WTC11 (cell line): ENCODE data around the gene NPEPL1. TPM values are rescaled to one million over a fixed set of nuclear protein-coding genes. Genes with fewer than 3 reads are reported as not detected.
A peak's percentile ranks its signal among the peaks of the same experiment; 100 is the strongest.

Experiments
- ATAC-seq: fragments of 200-7000 bp; cut with Tn5 transposase; 2 replicates; pipeline ENCODE4 v1.10.0; 2021; ENCODE audit warnings: mild to moderate bottlenecking, moderate library complexity
- CTCF ChIA-PET: fragments of 300-600 bp; sonication (Branson Sonifier 250); formaldehyde crosslinking; loops from one replicate; lab custom pipeline; 2021; ENCODE audit warnings: antibody characterized with exemption; lab: Charles Lee
- POLR2A ChIA-PET: fragments of 350-600 bp; sonication (Branson Sonifier 250); formaldehyde crosslinking; loops from one replicate; lab custom pipeline; 2021; ENCODE audit warnings: antibody characterized with exemption; lab: Charles Lee
- DNase-seq: peaks from one replicate; pipeline ENCODE4 v3.0.0; 2021; ENCODE audit warnings: low spot score
- H3K27ac Mint-ChIP-seq: 2 replicates; pipeline ENCODE4 v1.8.0; 2021; ENCODE audit warnings: mixed read lengths
- H3K27me3 Mint-ChIP-seq: 2 replicates; pipeline ENCODE4 v1.8.0; 2021; ENCODE audit warnings: low read depth, mild to moderate bottlenecking, moderate library complexity, mixed read lengths
- H3K36me3 Mint-ChIP-seq: 2 replicates; pipeline ENCODE4 v1.8.0; 2021; ENCODE audit warnings: mixed read lengths
- H3K4me1 Mint-ChIP-seq: 2 replicates; pipeline ENCODE4 v1.8.0; 2022; ENCODE audit warnings: mixed read lengths
- H3K4me3 Mint-ChIP-seq: 2 replicates; pipeline ENCODE4 v1.8.0; 2021; ENCODE audit warnings: mild to moderate bottlenecking, moderate library complexity, mixed read lengths
- H3K9me3 Mint-ChIP-seq: 2 replicates; pipeline ENCODE4 v1.8.0; 2021; ENCODE audit warnings: mixed read lengths
- CBFB ChIP-seq: sonication (generic); formaldehyde crosslinking; IDR thresholded peaks from 2 replicates; pipeline ENCODE4 v1.8.1; 2022; ENCODE audit warnings: mild to moderate bottlenecking, low read depth, missing genetic modification reagents
- E2F1 ChIP-seq: sonication (generic); formaldehyde crosslinking; IDR thresholded peaks from 2 replicates; pipeline ENCODE4 v1.8.0; 2022; ENCODE audit warnings: mild to moderate bottlenecking, missing genetic modification reagents
- EMX1 ChIP-seq: fragments of 250-450 bp; sonication (Bioruptor Pico); IDR thresholded peaks from 2 replicates; pipeline ENCODE4 v1.8.0; 2021; ENCODE audit warnings: mild to moderate bottlenecking
- GABPB1 ChIP-seq: sonication (generic); formaldehyde crosslinking; IDR thresholded peaks from 2 replicates; pipeline ENCODE4 v1.8.1; 2023; ENCODE audit warnings: mild to moderate bottlenecking, missing genetic modification reagents
- GRHL2 ChIP-seq: fragments of 250-450 bp; sonication (Bioruptor Pico); IDR thresholded peaks from 2 replicates; pipeline ENCODE4 v1.8.0; 2022; ENCODE audit warnings: mild to moderate bottlenecking, moderate library complexity; ENCODE audit not compliant: insufficient replicate concordance, severe bottlenecking
- GTF2I ChIP-seq: fragments of 250-450 bp; sonication (Bioruptor Pico); conservative IDR thresholded peaks from 2 replicates; pipeline ENCODE4 v1.4.0; 2021; ENCODE audit warnings: mild to moderate bottlenecking
- IRF2 ChIP-seq: sonication (generic); formaldehyde crosslinking; IDR thresholded peaks from 2 replicates; pipeline ENCODE4 v1.8.0; 2022; ENCODE audit warnings: low read depth, missing genetic modification reagents, borderline replicate concordance
- MLX ChIP-seq: sonication (generic); formaldehyde crosslinking; IDR thresholded peaks from 2 replicates; pipeline ENCODE4 v1.8.1; 2023; ENCODE audit warnings: mild to moderate bottlenecking, missing genetic modification reagents, moderate library complexity
- NFYB ChIP-seq: sonication (generic); formaldehyde crosslinking; conservative IDR thresholded peaks from 2 replicates; pipeline ENCODE4 v1.8.0; 2022; ENCODE audit warnings: low read depth, missing genetic modification reagents
- NR1H2 ChIP-seq: sonication (generic); formaldehyde crosslinking; IDR thresholded peaks from 2 replicates; pipeline ENCODE4 v1.9.0; 2021; ENCODE audit warnings: mild to moderate bottlenecking, moderate library complexity, missing genetic modification reagents
- OVOL2 ChIP-seq: fragments of 250-450 bp; sonication (Bioruptor Pico); IDR thresholded peaks from 2 replicates; pipeline ENCODE4 v1.9.0; 2021; ENCODE audit warnings: mild to moderate bottlenecking, borderline replicate concordance
- SP1 ChIP-seq: sonication (generic); formaldehyde crosslinking; conservative IDR thresholded peaks from 2 replicates; pipeline ENCODE4 v1.8.1; 2022; ENCODE audit warnings: missing genetic modification reagents
- TEAD1 ChIP-seq: sonication (generic); formaldehyde crosslinking; IDR thresholded peaks from 2 replicates; pipeline ENCODE4 v1.8.0; 2022; ENCODE audit warnings: mild to moderate bottlenecking, missing genetic modification reagents
- ZNF138 ChIP-seq: sonication (generic); formaldehyde crosslinking; conservative IDR thresholded peaks from 2 replicates; pipeline ENCODE4 v1.8.1; 2022; ENCODE audit warnings: mild to moderate bottlenecking, moderate library complexity, missing genetic modification reagents
- ZNF219 ChIP-seq: sonication (generic); formaldehyde crosslinking; IDR thresholded peaks from 2 replicates; pipeline ENCODE4 v1.8.0; 2023; ENCODE audit warnings: missing genetic modification reagents, mild to moderate bottlenecking, borderline replicate concordance
- ZNF396 ChIP-seq: fragments of 250-450 bp; sonication (Bioruptor Pico); IDR thresholded peaks from 2 replicates; pipeline ENCODE4 v1.8.0; 2021; ENCODE audit warnings: mild to moderate bottlenecking, moderate library complexity, borderline replicate concordance
- ZNF512 ChIP-seq: sonication (generic); formaldehyde crosslinking; IDR thresholded peaks from 2 replicates; pipeline ENCODE4 v1.8.1; 2022; ENCODE audit warnings: missing genetic modification reagents, borderline replicate concordance
- total RNA-seq: library from RNA; stranded (reverse); gene quantifications from 3 replicates; pipeline ENCODE4 v1.2.3, GENCODE V29; 2021
- TF ChIP-seq, protein P1 (sequence below): sonication (generic); formaldehyde crosslinking; IDR thresholded peaks from 2 replicates; pipeline ENCODE4 v1.8.1; 2023; ENCODE audit warnings: mild to moderate bottlenecking, missing genetic modification reagents
- TF ChIP-seq, protein P2 (sequence below): fragments of 200-600 bp; IDR thresholded peaks from 2 replicates; pipeline ENCODE4 v1.8.0; 2022; ENCODE audit warnings: antibody characterized with exemption
- TF ChIP-seq, protein P3 (sequence below): sonication (generic); formaldehyde crosslinking; IDR thresholded peaks from 2 replicates; pipeline ENCODE4 v1.8.1; 2022; ENCODE audit warnings: low read depth, missing genetic modification reagents, borderline replicate concordance

NPEPL1 gene
- total RNA-seq, 1 experiment from 2014 or later: 39.9 TPM

GRCh38 chr20:58654337-58654736, 38.3 kb upstream of the NPEPL1 start:
- DNase-seq (no peak), ATAC-seq (no peak)
- TF ChIP-seq, protein P1, sequence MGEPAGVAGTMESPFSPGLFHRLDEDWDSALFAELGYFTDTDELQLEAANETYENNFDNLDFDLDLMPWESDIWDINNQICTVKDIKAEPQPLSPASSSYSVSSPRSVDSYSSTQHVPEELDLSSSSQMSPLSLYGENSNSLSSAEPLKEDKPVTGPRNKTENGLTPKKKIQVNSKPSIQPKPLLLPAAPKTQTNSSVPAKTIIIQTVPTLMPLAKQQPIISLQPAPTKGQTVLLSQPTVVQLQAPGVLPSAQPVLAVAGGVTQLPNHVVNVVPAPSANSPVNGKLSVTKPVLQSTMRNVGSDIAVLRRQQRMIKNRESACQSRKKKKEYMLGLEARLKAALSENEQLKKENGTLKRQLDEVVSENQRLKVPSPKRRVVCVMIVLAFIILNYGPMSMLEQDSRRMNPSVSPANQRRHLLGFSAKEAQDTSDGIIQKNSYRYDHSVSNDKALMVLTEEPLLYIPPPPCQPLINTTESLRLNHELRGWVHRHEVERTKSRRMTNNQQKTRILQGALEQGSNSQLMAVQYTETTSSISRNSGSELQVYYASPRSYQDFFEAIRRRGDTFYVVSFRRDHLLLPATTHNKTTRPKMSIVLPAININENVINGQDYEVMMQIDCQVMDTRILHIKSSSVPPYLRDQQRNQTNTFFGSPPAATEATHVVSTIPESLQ: no peak
- TF ChIP-seq SP1 (CRISPR knock-in tag): no peak
- Mint-ChIP-seq H3K4me1 (peaks cover 52% of the 10 kb centered on the region), H3K27me3 (no peaks in the 10 kb centered on the region; the same call in 1 of the 2 replicates), H3K4me3 (peak overlapping the region; percentile 90), H3K36me3 (no peaks in the 10 kb centered on the region), H3K27ac (no peak overlapping the region), H3K9me3 (no peaks in the 10 kb centered on the region)
- CTCF ChIA-PET: interaction anchor here (1.7 kb wide), 1 partner anchor 172 kb away, joined by 4 read pairs; no protein-coding TSS in a partner anchor
- POLR2A ChIA-PET: interaction anchor here (0.7 to 1.1 kb wide), 2 partner anchors 15 to 231 kb away, joined by 3 to 4 read pairs; no protein-coding TSS in a partner anchor

DNA sequence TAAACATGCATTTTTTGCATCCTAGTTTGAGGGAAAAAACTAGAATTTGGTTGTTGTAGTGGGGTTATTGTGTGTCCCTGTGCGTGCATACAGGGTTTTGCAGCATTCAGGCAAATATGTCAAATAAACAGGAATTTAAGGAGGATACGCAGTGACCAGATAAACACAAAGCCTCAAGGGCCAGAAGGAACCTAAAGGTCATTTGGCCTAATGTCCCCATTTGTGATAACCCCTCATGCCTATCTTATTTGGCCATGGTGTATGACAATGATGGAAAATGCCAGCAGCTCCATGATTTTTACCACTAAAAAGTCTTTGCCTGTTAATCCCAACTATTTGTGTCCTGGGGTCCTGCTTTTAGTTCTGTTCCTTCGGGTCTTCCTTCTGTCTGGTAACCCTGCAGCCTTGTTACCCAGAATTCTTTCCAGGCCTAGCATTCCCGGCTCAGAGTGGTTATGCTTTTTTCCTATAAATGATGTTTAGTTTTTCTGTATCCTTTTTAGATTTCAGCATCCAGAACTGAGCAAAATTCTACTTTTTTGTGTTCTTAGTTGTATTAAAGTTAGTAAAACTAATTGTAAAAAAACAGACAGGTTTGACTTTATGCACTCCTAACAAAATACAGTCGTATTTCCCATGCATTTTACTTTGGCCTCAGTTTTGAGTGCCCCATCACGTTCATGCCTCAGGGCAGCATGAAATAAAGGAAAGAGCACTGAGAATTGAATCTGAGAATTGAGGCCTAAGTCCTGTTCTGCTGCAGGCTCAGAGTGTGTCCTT, 37.1 kb upstream of the NPEPL1 start:
- H3K4me1 Mint-ChIP-seq: peaks cover 64% of the 10 kb centered on the region
- peak overlapping the region; percentile 74 for H3K27ac Mint-ChIP-seq
- DNase-seq: no peak
- TF ChIP-seq EMX1 (CRISPR knock-in tag) (no peak), E2F1 (no peak), GABPB1 (CRISPR knock-in tag) (no peak), IRF2 (no peak), OVOL2 (CRISPR knock-in tag) (no peak), ZNF396 (CRISPR knock-in tag) (no peak), NR1H2 (CRISPR knock-in tag) (no peak), GTF2I (CRISPR knock-in tag) (no peak), TEAD1 (CRISPR knock-in tag) (no peak)
- TF ChIP-seq, protein P2, sequence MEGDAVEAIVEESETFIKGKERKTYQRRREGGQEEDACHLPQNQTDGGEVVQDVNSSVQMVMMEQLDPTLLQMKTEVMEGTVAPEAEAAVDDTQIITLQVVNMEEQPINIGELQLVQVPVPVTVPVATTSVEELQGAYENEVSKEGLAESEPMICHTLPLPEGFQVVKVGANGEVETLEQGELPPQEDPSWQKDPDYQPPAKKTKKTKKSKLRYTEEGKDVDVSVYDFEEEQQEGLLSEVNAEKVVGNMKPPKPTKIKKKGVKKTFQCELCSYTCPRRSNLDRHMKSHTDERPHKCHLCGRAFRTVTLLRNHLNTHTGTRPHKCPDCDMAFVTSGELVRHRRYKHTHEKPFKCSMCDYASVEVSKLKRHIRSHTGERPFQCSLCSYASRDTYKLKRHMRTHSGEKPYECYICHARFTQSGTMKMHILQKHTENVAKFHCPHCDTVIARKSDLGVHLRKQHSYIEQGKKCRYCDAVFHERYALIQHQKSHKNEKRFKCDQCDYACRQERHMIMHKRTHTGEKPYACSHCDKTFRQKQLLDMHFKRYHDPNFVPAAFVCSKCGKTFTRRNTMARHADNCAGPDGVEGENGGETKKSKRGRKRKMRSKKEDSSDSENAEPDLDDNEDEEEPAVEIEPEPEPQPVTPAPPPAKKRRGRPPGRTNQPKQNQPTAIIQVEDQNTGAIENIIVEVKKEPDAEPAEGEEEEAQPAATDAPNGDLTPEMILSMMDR: no peak
- H3K27me3 Mint-ChIP-seq: no peaks in the 10 kb centered on the region; the same call in 1 of the 2 replicates
- CTCF ChIA-PET: interaction anchor here (1.0 to 1.7 kb wide), 5 partner anchors 14 to 184 kb away, joined by 4 to 6 read pairs (median 4); no protein-coding TSS in a partner anchor
- H3K9me3 Mint-ChIP-seq: no peaks in the 10 kb centered on the region
- no peak for ATAC-seq
- peak overlapping the region; percentile 50 for H3K4me3 Mint-ChIP-seq
- POLR2A ChIA-PET: no interaction called here
- no peaks in the 10 kb centered on the region for H3K36me3 Mint-ChIP-seq

GRCh38 chr20:58656831-58657230, 35.8 kb upstream of the NPEPL1 start:
- ATAC-seq (no peak), DNase-seq (no peak)
- H3K36me3 Mint-ChIP-seq: peaks cover 7% of the 10 kb centered on the region
- H3K27me3 Mint-ChIP-seq: no peaks in the 10 kb centered on the region; the same call in 1 of the 2 replicates
- H3K4me1 Mint-ChIP-seq: peaks cover 75% of the 10 kb centered on the region
- H3K4me3 Mint-ChIP-seq: peak overlapping the region; percentile 50
- TF ChIP-seq ZNF219 (CRISPR knock-in tag) (no peak), ZNF138 (CRISPR knock-in tag) (no peak), NFYB (CRISPR knock-in tag) (no peak), MLX (CRISPR knock-in tag) (no peak), GRHL2 (CRISPR knock-in tag) (no peak), CBFB (CRISPR knock-in tag) (no peak), ZNF512 (CRISPR knock-in tag) (no peak)
- TF ChIP-seq, protein P3, sequence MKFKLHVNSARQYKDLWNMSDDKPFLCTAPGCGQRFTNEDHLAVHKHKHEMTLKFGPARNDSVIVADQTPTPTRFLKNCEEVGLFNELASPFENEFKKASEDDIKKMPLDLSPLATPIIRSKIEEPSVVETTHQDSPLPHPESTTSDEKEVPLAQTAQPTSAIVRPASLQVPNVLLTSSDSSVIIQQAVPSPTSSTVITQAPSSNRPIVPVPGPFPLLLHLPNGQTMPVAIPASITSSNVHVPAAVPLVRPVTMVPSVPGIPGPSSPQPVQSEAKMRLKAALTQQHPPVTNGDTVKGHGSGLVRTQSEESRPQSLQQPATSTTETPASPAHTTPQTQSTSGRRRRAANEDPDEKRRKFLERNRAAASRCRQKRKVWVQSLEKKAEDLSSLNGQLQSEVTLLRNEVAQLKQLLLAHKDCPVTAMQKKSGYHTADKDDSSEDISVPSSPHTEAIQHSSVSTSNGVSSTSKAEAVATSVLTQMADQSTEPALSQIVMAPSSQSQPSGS (CRISPR knock-in tag): no peak
- H3K9me3 Mint-ChIP-seq: no peaks in the 10 kb centered on the region
- peak overlapping the region; percentile 91 for H3K27ac Mint-ChIP-seq
- ChIA-PET POLR2A (interaction anchor here (0.8 kb wide), 1 partner anchor 195 kb away, joined by 3 read pairs; no protein-coding TSS in a partner anchor), CTCF (interaction anchor here (0.5 to 1.4 kb wide), 8 partner anchors 8 to 189 kb away, joined by 3 to 6 read pairs (median 4); no protein-coding TSS in a partner anchor)
